HG03025 (cell line): ENCODE data around the gene MPL.
A peak's percentile ranks its signal among the peaks of the same experiment; 100 is the strongest.
"Not testable (repeated sequence)": the region's sequence is repeated elsewhere in the genome, so short reads cannot be mapped to it uniquely, and the experiment has no call there.

Experiments
- ATAC-seq: cut with Tn5 transposase; IDR thresholded peaks from one replicate; pipeline ENCODE4 v1.9.1; 2021; ENCODE audit warnings: mild to moderate bottlenecking, moderate library complexity; ENCODE audit not compliant: unreplicated experiment, low FRiP score

Gene MPL

GRCh38 chr1:43369779-43370178 lies 32.2 kb downstream of the MPL start:
- not testable (repeated sequence) for ATAC-seq

- ATAC-seq, result no peak
Measured at GRCh38 chr1:43370564-43370963, 32.9 kb downstream of the MPL start.

- ATAC-seq, result no peak
Measured at GRCh38 chr1:43372172-43372571, 34.6 kb downstream of the MPL start.

GRCh38 chr1:43373066-43373940 lies 35.7 kb downstream of the MPL start:
- ATAC-seq, result no peak

- ATAC-seq, result no peak
Measured at GRCh38 chr1:43376723-43377235, 39.2 kb downstream of the MPL start.

GRCh38 chr1:43377831-43378230 lies 40.2 kb downstream of the MPL start:
- ATAC-seq, result no peak

GRCh38 chr1:43379476-43379875 lies 41.9 kb downstream of the MPL start:
- ATAC-seq, result no peak

- no peak for ATAC-seq
Measured at GRCh38 chr1:43381612-43382011, 44.0 kb downstream of the MPL start.

- no peak for ATAC-seq
Measured at GRCh38 chr1:43382027-43382779, 44.6 kb downstream of the MPL start.

GRCh38 chr1:43383449-43383848 lies 45.8 kb downstream of the MPL start:
- ATAC-seq, result no peak

GRCh38 chr1:43386676-43387075 lies 49.1 kb downstream of the MPL start:
- no peak for ATAC-seq

GRCh38 chr1:43387976-43388599 lies 50.5 kb downstream of the MPL start:
- no peak for ATAC-seq

- ATAC-seq, result no peak
Measured at GRCh38 chr1:43388613-43389012, 51.0 kb downstream of the MPL start.

- ATAC-seq, result peak; percentile 81
Measured at GRCh38 chr1:43389326-43390313, 52.0 kb downstream of the MPL start, which contains the start of the genes MED8 and SZT2. Gene MED8, minus strand, starts transcription at chr1:43389800. Its CDS starts 36 bp downstream, at chr1:43389764. Gene SZT2, plus strand, starts transcription at chr1:43389899. Its CDS starts 70 bp downstream, at chr1:43389969.

GRCh38 chr1:43392702-43393101 lies 55.1 kb downstream of the MPL start:
- no peak for ATAC-seq

- no peak for ATAC-seq
Measured at GRCh38 chr1:43395523-43395922, 57.9 kb downstream of the MPL start.

GRCh38 chr1:43396059-43396458 lies 58.4 kb downstream of the MPL start:
- no peak for ATAC-seq

GRCh38 chr1:43398227-43398626 lies 60.6 kb downstream of the MPL start:
- ATAC-seq, result no peak

GRCh38 chr1:43400441-43400840 lies 62.8 kb downstream of the MPL start:
- ATAC-seq, result not testable (repeated sequence)
